SU-DHL-6 (cell line): Measurements from ENCODE around the gene ADCY5.

Experiments
- CTCF ChIP-seq: fragments of 200-600 bp; sonication (generic); IDR thresholded peaks from one replicate; pipeline ENCODE4 v1.5.1; 2017; ENCODE audit warnings: antibody characterized with exemption, mild to moderate bottlenecking, low read length, moderate library complexity; ENCODE audit not compliant: insufficient read depth, poor library complexity, severe bottlenecking
- EZH2phosphoT487 ChIP-seq: fragments of 200-600 bp; sonication (generic), shearing (Covaris generic); conservative IDR thresholded peaks from 2 replicates; pipeline ENCODE4 v1.6.1; 2018; ENCODE audit warnings: mild to moderate bottlenecking, antibody characterized with exemption, low read length, moderate library complexity, mixed read lengths

- TF ChIP-seq CTCF (no peak), EZH2phosphoT487 (no peak)
These were observed 177.3 kb downstream of the ADCY5 start for GRCh38 chr3:123271466-123272159.
